GM23338 (cell line): ENCODE measurements around the gene FNDC8. TPM values are rescaled to one million over a fixed set of nuclear protein-coding genes. Genes with fewer than 3 reads are reported as not detected.

Source experiments
- ATAC-seq: fragments of 200-7000 bp; cut with Tn5 transposase; 3 replicates; pipeline ENCODE4 v1.9.1; 2020
- DNase-seq: peaks from one replicate; pipeline ENCODE4 v3.0.0-alpha.2; 2015; ENCODE audit warnings: low spot score
- H2AFZ ChIP-seq: fragments of 200-600 bp; sonication (generic); 2 replicates; pipeline ENCODE4 v1.8.0; 2016; ENCODE audit warnings: antibody characterized with exemption, mild to moderate bottlenecking, moderate library complexity
- H3F3A ChIP-seq: fragments of 200-600 bp; sonication (generic); replicated peaks from 2 replicates; pipeline ENCODE4 v1.8.0; 2017; ENCODE audit warnings: antibody characterized with exemption, mixed run types, low read depth
- H3K27ac ChIP-seq: fragments of 200-600 bp; sonication (generic); 2 replicates; pipeline ENCODE4 v1.6.1; 2016; ENCODE audit warnings: low read depth
- H3K27me3 ChIP-seq: fragments of 200-600 bp; sonication (generic); 2 replicates; pipeline ENCODE4 v1.8.0; 2016; ENCODE audit warnings: mild to moderate bottlenecking, mixed run types, moderate library complexity; ENCODE audit not compliant: insufficient read depth
- H3K36me3 ChIP-seq: fragments of 200-600 bp; sonication (generic); 2 replicates; pipeline ENCODE4 v1.8.0; 2016; ENCODE audit warnings: mild to moderate bottlenecking; ENCODE audit not compliant: insufficient read depth
- H3K4me1 ChIP-seq: fragments of 200-600 bp; sonication (generic); 2 replicates; pipeline ENCODE4 v1.8.0; 2016; ENCODE audit warnings: mild to moderate bottlenecking, moderate library complexity; ENCODE audit not compliant: insufficient read depth
- H3K4me2 ChIP-seq: fragments of 200-600 bp; sonication (generic); 2 replicates; pipeline ENCODE4 v1.7.1; 2017; ENCODE audit warnings: mixed run types
- H3K4me3 ChIP-seq: fragments of 200-600 bp; sonication (generic); 2 replicates; pipeline ENCODE4 v1.6.1; 2016; ENCODE audit warnings: mixed run types
- H3K79me2 ChIP-seq: fragments of 200-600 bp; sonication (generic); replicated peaks from 2 replicates; pipeline ENCODE4 v1.8.0; 2017; ENCODE audit warnings: mild to moderate bottlenecking; ENCODE audit not compliant: insufficient read depth
- H3K9me2 ChIP-seq: fragments of 200-600 bp; sonication (generic); 2 replicates; pipeline ENCODE4 v1.8.0; 2017; ENCODE audit not compliant: insufficient read depth
- H4K20me1 ChIP-seq: fragments of 200-600 bp; sonication (generic); replicated peaks from 2 replicates; pipeline ENCODE4 v1.8.0; 2017; ENCODE audit warnings: mild to moderate bottlenecking; ENCODE audit not compliant: insufficient read depth
- H3K27ac Mint-ChIP-seq: 2 replicates; pipeline ENCODE4 v1.8.0; 2020; ENCODE audit warnings: inconsistent platforms, mild to moderate bottlenecking, moderate library complexity, mixed read lengths
- H3K27me3 Mint-ChIP-seq: 3 replicates; pipeline ENCODE4 v1.8.0; 2022; ENCODE audit warnings: low read depth, mild to moderate bottlenecking, moderate library complexity, mixed read lengths, inconsistent platforms; ENCODE audit not compliant: insufficient read depth, poor library complexity
- H3K36me3 Mint-ChIP-seq: 3 replicates; pipeline ENCODE4 v1.8.0; 2021; ENCODE audit warnings: low read depth, mild to moderate bottlenecking, inconsistent platforms, moderate library complexity, mixed read lengths
- H3K4me1 Mint-ChIP-seq: 3 replicates; pipeline ENCODE4 v1.8.0; 2020; ENCODE audit warnings: mild to moderate bottlenecking, inconsistent platforms, mixed read lengths
- H3K4me3 Mint-ChIP-seq: 3 replicates; pipeline ENCODE4 v1.8.0; 2021; ENCODE audit warnings: moderate library complexity, mild to moderate bottlenecking, inconsistent platforms, mixed read lengths
- H3K9me3 Mint-ChIP-seq: 3 replicates; pipeline ENCODE4 v1.8.0; 2020; ENCODE audit warnings: moderate library complexity, mild to moderate bottlenecking, inconsistent platforms, mixed read lengths
- EZH2phosphoT487 ChIP-seq: fragments of 200-600 bp; sonication (generic); IDR thresholded peaks from one replicate; pipeline ENCODE4 v1.8.1; 2018; ENCODE audit warnings: antibody characterized with exemption; ENCODE audit not compliant: unreplicated experiment
- NANOG ChIP-seq: IDR thresholded peaks from 2 replicates; pipeline ENCODE4 v1.6.1; 2016; ENCODE audit warnings: antibody characterized with exemption, borderline replicate concordance
- POLR2AphosphoS5 ChIP-seq: IDR thresholded peaks from 2 replicates; pipeline ENCODE4 v1.6.1; 2016; ENCODE audit warnings: antibody characterized with exemption, low read depth
- STAT1 ChIP-seq: IDR thresholded peaks from one replicate; pipeline ENCODE4 v1.6.1; 2016; ENCODE audit warnings: antibody characterized with exemption; ENCODE audit not compliant: unreplicated experiment
- ZNF114 ChIP-seq: fragments of 250-450 bp; sonication (Bioruptor Pico); IDR thresholded peaks from 2 replicates; pipeline ENCODE4 v1.5.0; 2020; ENCODE audit warnings: mild to moderate bottlenecking, moderate library complexity
- ZNF331 ChIP-seq: fragments of 250-450 bp; sonication (Bioruptor Pico); IDR thresholded peaks from 2 replicates; pipeline ENCODE4 v1.5.0; 2020; ENCODE audit warnings: low read depth, mild to moderate bottlenecking, moderate library complexity
- polyA plus RNA-seq: library from polyadenylated mRNA; unstranded; fragments of >200 nt; fragmentation: Nextera tagmentation; extraction: Ambion mirVana; gene quantifications from 2 replicates; pipeline ENCODE4 v1.2.1, GENCODE V29; 2016
- total RNA-seq: library from RNA; depleted of rRNA; stranded (reverse); fragments of >200 nt; shearing (Covaris generic); gene quantifications from 2 replicates; pipeline ENCODE4 v1.2.3, GENCODE V29; 2014
- TF ChIP-seq, protein P1 (sequence below): IDR thresholded peaks from one replicate; pipeline ENCODE4 v1.6.1; 2018; ENCODE audit warnings: antibody characterized with exemption; ENCODE audit not compliant: unreplicated experiment
- TF ChIP-seq, protein P2 (sequence below): IDR thresholded peaks from 2 replicates; pipeline ENCODE4 v1.6.1; 2016; ENCODE audit warnings: antibody characterized with exemption
- TF ChIP-seq, protein P3 (sequence below): fragments of 250-450 bp; sonication (Bioruptor Pico); IDR thresholded peaks from 2 replicates; pipeline ENCODE4 v1.5.0; 2020; ENCODE audit warnings: mild to moderate bottlenecking, moderate library complexity

The FNDC8 gene
- total and polyA plus RNA-seq, 2 experiments from 2014 or later = not detected

DNA sequence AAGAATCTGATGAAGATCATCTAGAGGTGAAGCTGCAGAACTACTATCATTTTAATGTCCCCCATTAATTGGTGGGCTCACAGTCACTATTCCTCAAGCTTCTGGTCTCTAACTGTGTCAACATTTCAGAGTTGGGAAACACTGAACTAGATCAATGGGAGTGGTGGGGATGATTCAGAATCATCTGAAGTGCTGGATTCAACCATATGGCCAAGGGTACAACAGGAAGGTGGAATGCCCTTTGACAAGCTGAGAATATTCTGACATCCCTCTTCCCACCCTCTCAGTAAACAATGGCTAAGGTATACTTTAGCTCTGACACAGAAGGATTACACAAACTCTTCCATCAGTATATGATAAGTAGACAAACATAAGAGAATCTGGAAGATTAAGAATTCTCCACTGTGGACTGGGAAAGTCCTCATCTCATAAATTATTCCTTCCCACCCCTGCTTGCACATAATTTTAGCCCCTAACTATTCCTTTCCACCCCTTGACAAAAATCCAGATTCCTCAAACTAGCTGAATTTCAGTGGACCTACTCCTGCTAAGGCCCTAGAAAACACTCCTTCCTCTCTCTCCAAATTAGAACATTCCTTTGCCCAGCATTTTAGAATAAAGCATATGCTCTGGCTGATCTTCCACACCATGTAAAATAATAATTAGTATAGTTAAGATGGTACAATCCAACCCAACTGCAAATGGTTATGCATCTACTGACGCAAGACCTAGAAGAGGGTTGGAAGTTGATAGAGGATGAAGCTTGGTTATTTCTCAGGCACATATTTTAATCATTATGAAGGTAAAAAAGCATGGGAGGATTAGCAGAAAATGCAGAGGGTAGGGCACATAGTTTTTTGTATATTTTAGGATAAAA lies 41.6 kb upstream of the FNDC8 start (continued):
- TF ChIP-seq, protein P1, sequence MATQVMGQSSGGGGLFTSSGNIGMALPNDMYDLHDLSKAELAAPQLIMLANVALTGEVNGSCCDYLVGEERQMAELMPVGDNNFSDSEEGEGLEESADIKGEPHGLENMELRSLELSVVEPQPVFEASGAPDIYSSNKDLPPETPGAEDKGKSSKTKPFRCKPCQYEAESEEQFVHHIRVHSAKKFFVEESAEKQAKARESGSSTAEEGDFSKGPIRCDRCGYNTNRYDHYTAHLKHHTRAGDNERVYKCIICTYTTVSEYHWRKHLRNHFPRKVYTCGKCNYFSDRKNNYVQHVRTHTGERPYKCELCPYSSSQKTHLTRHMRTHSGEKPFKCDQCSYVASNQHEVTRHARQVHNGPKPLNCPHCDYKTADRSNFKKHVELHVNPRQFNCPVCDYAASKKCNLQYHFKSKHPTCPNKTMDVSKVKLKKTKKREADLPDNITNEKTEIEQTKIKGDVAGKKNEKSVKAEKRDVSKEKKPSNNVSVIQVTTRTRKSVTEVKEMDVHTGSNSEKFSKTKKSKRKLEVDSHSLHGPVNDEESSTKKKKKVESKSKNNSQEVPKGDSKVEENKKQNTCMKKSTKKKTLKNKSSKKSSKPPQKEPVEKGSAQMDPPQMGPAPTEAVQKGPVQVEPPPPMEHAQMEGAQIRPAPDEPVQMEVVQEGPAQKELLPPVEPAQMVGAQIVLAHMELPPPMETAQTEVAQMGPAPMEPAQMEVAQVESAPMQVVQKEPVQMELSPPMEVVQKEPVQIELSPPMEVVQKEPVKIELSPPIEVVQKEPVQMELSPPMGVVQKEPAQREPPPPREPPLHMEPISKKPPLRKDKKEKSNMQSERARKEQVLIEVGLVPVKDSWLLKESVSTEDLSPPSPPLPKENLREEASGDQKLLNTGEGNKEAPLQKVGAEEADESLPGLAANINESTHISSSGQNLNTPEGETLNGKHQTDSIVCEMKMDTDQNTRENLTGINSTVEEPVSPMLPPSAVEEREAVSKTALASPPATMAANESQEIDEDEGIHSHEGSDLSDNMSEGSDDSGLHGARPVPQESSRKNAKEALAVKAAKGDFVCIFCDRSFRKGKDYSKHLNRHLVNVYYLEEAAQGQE = no peak

DNA sequence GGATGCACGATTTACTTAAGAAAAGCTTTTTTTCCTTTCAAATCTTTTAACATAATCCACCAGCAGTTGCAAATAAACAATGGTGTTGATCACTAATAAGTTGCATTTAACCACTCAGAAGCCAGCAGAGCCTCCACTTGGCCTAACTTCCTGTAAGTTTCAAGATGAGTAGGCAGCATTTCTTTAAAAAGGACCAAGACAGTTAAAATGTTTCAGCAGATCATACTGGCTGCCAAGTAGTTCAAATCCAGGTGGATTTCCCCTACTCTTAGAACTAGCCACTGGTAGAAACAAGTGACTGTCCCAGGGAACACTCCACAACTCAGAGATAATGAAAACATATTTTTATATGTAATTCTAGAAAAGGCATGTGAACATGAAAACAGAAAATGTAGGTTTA lies 40.9 kb upstream of the FNDC8 start:
- Mint-ChIP-seq H3K9me3 (no peaks in the 10 kb centered on the region), H3K27me3 (no peaks in the 10 kb centered on the region), H3K36me3 (no peaks in the 10 kb centered on the region; the same call in 2 of the 3 replicates), H3K4me3 (no peak overlapping the region), H3K27ac (peak overlapping the region; percentile 80), H3K4me1 (peaks cover 48% of the 10 kb centered on the region)
- TF ChIP-seq ZNF114 (no peak), EZH2phosphoT487 (no peak), ZNF331 (CRISPR knock-in tag) (no peak), POLR2AphosphoS5 (no peak), NANOG (no peak), STAT1 (no peak)
- TF ChIP-seq, protein P2, sequence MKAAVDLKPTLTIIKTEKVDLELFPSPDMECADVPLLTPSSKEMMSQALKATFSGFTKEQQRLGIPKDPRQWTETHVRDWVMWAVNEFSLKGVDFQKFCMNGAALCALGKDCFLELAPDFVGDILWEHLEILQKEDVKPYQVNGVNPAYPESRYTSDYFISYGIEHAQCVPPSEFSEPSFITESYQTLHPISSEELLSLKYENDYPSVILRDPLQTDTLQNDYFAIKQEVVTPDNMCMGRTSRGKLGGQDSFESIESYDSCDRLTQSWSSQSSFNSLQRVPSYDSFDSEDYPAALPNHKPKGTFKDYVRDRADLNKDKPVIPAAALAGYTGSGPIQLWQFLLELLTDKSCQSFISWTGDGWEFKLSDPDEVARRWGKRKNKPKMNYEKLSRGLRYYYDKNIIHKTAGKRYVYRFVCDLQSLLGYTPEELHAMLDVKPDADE = no peak
- TF ChIP-seq, protein P1 = no peak
- TF ChIP-seq, protein P3, sequence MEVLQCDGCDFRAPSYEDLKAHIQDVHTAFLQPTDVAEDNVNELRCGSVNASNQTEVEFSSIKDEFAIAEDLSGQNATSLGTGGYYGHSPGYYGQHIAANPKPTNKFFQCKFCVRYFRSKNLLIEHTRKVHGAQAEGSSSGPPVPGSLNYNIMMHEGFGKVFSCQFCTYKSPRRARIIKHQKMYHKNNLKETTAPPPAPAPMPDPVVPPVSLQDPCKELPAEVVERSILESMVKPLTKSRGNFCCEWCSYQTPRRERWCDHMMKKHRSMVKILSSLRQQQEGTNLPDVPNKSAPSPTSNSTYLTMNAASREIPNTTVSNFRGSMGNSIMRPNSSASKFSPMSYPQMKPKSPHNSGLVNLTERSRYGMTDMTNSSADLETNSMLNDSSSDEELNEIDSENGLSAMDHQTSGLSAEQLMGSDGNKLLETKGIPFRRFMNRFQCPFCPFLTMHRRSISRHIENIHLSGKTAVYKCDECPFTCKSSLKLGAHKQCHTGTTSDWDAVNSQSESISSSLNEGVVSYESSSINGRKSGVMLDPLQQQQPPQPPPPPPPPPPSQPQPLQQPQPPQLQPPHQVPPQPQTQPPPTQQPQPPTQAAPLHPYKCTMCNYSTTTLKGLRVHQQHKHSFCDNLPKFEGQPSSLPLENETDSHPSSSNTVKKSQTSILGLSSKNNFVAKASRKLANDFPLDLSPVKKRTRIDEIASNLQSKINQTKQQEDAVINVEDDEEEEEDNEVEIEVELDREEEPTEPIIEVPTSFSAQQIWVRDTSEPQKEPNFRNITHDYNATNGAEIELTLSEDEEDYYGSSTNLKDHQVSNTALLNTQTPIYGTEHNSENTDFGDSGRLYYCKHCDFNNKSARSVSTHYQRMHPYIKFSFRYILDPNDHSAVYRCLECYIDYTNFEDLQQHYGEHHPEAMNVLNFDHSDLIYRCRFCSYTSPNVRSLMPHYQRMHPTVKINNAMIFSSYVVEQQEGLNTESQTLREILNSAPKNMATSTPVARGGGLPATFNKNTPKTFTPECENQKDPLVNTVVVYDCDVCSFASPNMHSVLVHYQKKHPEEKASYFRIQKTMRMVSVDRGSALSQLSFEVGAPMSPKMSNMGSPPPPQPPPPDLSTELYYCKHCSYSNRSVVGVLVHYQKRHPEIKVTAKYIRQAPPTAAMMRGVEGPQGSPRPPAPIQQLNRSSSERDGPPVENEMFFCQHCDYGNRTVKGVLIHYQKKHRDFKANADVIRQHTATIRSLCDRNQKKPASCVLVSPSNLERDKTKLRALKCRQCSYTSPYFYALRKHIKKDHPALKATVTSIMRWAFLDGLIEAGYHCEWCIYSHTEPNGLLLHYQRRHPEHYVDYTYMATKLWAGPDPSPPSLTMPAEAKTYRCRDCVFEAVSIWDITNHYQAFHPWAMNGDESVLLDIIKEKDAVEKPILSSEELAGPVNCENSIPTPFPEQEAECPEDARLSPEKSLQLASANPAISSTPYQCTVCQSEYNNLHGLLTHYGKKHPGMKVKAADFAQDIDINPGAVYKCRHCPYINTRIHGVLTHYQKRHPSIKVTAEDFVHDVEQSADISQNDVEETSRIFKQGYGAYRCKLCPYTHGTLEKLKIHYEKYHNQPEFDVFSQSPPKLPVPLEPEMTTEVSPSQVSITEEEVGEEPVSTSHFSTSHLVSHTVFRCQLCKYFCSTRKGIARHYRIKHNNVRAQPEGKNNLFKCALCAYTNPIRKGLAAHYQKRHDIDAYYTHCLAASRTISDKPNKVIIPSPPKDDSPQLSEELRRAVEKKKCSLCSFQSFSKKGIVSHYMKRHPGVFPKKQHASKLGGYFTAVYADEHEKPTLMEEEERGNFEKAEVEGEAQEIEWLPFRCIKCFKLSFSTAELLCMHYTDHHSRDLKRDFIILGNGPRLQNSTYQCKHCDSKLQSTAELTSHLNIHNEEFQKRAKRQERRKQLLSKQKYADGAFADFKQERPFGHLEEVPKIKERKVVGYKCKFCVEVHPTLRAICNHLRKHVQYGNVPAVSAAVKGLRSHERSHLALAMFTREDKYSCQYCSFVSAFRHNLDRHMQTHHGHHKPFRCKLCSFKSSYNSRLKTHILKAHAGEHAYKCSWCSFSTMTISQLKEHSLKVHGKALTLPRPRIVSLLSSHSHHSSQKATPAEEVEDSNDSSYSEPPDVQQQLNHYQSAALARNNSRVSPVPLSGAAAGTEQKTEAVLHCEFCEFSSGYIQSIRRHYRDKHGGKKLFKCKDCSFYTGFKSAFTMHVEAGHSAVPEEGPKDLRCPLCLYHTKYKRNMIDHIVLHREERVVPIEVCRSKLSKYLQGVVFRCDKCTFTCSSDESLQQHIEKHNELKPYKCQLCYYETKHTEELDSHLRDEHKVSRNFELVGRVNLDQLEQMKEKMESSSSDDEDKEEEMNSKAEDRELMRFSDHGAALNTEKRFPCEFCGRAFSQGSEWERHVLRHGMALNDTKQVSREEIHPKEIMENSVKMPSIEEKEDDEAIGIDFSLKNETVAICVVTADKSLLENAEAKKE (CRISPR knock-in tag) = no peak
- ATAC-seq = no peak
- H3K9me2 ChIP-seq = no peaks in the 10 kb centered on the region
- no peaks in the 10 kb centered on the region for H3K36me3 ChIP-seq
- no peak overlapping the region for H2AFZ ChIP-seq
- peaks cover 55% of the 10 kb centered on the region for H3K4me1 ChIP-seq
- peaks cover 7% of the 10 kb centered on the region; the same call in 1 of the 2 replicates for H3K79me2 ChIP-seq
- H3K4me3 ChIP-seq = no peak overlapping the region
- peak overlapping the region; percentile 60 for H3K4me2 ChIP-seq
- H3K27ac ChIP-seq = 0 out of 2 replicates have a peak overlapping the region, but pooled peaks have one; percentile 18
- no peak for DNase-seq
- peaks cover 3% of the 10 kb centered on the region; the same call in 1 of the 2 replicates for H4K20me1 ChIP-seq
- H3F3A ChIP-seq = no peaks in the 10 kb centered on the region
- H3K27me3 ChIP-seq = no peaks in the 10 kb centered on the region
